Heart left ventricle (tissue), 16 donors: Measurements from ENCODE around the gene FCSK. TPM values are rescaled to one million over a fixed set of nuclear protein-coding genes. Genes with fewer than 3 reads are reported as not detected.
A peak's percentile ranks its signal among the peaks of the same experiment; 100 is the strongest.

ENCODE experiments used
- ATAC-seq, 4 donors: fragments of 200-7000 bp; cut with Tn5 transposase; one replicate each; pipeline ENCODE4 v1.9.1; 2020 to 2022; ENCODE audit warnings: moderate library complexity in 4 of 4, mild to moderate bottlenecking in 3 of 4, moderate number of reproducible peaks in 1 of 4
- DNase-seq, 5 donors: peaks; one replicate each; pipeline ENCODE4 v3.0.0-alpha.2; 2020
- H3K27ac ChIP-seq, 12 donors: fragments of 200-600 bp; sonication (generic) in 4 of 12; one replicate each; pipeline versions ENCODE4 v1.5.0 to v1.8.0; 2016 to 2022; ENCODE audit warnings: mild to moderate bottlenecking in 2 of 12
- H3K27me3 ChIP-seq, 9 donors: fragments of 200-600 bp; sonication (generic) in 2 of 9; one replicate each; pipeline versions ENCODE4 v1.5.1 to v1.8.0; 2016 to 2022; ENCODE audit warnings: mild to moderate bottlenecking in 3 of 9
- H3K36me3 ChIP-seq, 9 donors: fragments of 200-600 bp; sonication (generic) in 2 of 9; one replicate each; pipeline versions ENCODE4 v1.5.0 to v1.8.0; 2018 to 2022; ENCODE audit warnings: mild to moderate bottlenecking in 2 of 9
- H3K4me1 ChIP-seq, 12 donors: fragments of 200-600 bp; sonication (generic) in 4 of 12; one replicate each; pipeline versions ENCODE4 v1.5.0 to v1.8.0; 2016 to 2022; ENCODE audit warnings: mild to moderate bottlenecking in 3 of 12
- H3K4me3 ChIP-seq, 12 donors: fragments of 200-600 bp; sonication (generic) in 4 of 12; one replicate each; pipeline versions ENCODE4 v1.5.0 to v1.8.0; 2017 to 2022; ENCODE audit warnings: mild to moderate bottlenecking in 9 of 12, moderate library complexity in 4 of 12
- H3K9me3 ChIP-seq, 12 donors: fragments of 200-600 bp; sonication (generic) in 4 of 12; one replicate each; pipeline versions ENCODE4 v1.5.0 to v1.8.0; 2016 to 2022; ENCODE audit warnings: mild to moderate bottlenecking in 1 of 12
- CTCF ChIP-seq, 12 donors: fragments of 200-600 bp; sonication (generic) in 4 of 12; IDR thresholded peaks; one replicate each; pipeline versions ENCODE4 v1.5.0 to v1.8.0; 2018 to 2022; ENCODE audit warnings: antibody characterized with exemption in 12 of 12, mild to moderate bottlenecking in 5 of 12
- POLR2A ChIP-seq, 2 donors: fragments of 450-650 bp; IDR thresholded peaks; one replicate each; pipeline ENCODE4 v1.6.1; 2017; ENCODE audit warnings: antibody characterized with exemption in 2 of 2, mild to moderate bottlenecking in 2 of 2, moderate library complexity in 2 of 2
- WGBS, 4 donors: extraction: QIAGEN DNeasy Blood & Tissue Kit in 2 of 4; methylation state at CpG; one replicate each; pipeline versions ENCODE4 v1.1.5 to v1.1.7; 2013 to 2018; 5-methylcytosine and 5-hydroxymethylcytosine counted together
- intact Hi-C, 10 donors: fragments of 100-400 bp; cut with DNase I; formaldehyde crosslinking; loops; one replicate each; pipeline versions ENCODE4 v1.11.1 to v1.14.2; 2022
- polyA plus RNA-seq, 2 donors: library from polyadenylated mRNA; stranded (reverse); fragments of 200-250 nt; gene quantifications; one replicate each; pipeline ENCODE4 v1.2.3, GENCODE V29; 2013
- total RNA-seq, 9 donors: library from RNA; depleted of rRNA in 2 of 9; stranded (reverse); fragments of >200 nt in 2 of 9; fragmentation: NEBNext Ultra II Directional in 3 of 9; extraction: Animal tissue kit (Norgen Biotek cat#: 25700) in 3 of 9; gene quantifications; one replicate each; pipeline versions ENCODE4 v1.1.0 to v1.2.4, GENCODE V29; 2016 to 2023
- donor health status: ischemic (EF 13 %, LVEDD 7.1; RV severe dilation, severe dysfunction).
- donor health status: healthy with polysubstance abuse.
- donor health status: DM: no; HTN: yes; CAD: no.
- donor health status: DM: no; HTN: no; CAD: no.
- donor health status: ischemic (EF 25% LVEDD 6.9; RV normal size, moderate dysfunction).
- donor health status: ischemic (EF 25% LVEDD 5.7; RV mildly dilated, moderate dysfunction).
- donor health status: healthy.
- donor health status: DM: yes; HTN: yes; CAD: no.
- donor health status: ischemic (EF 35%, LVEDD 5.7; RV mildly dilated, moderate dysfunction).
- donor health status: nonischemic (EF 11% LVEDD 7.7; RV severe dilation, severe dysfunction).
- donor health status: DM: yes; HTN: yes; CAD: no.
- donor health status: PGD.
- donor health status: ischemic (EF 29% LVEDD 5.4; RV normal size, mild dysfunction).
- donor health status: nonischemic (EF 23%, LVEDD 6.1; RV moderate dilation, normal function).

FCSK gene
- total and polyA plus RNA-seq, 11 donors, result 5.9 to 17.3 (median 8.2) TPM

- no peak overlapping the region for H3K4me3 ChIP-seq
- DNase-seq (peak in 1 of 5 donors; percentile 32), ATAC-seq (peak in 3 of 4 donors; percentile 59 to 76 (median 67))
- peaks cover 0 to 32% (median 24%) of the 10 kb centered on the region in 12 donors for H3K4me1 ChIP-seq
- H3K27me3 ChIP-seq, result no peaks in the 10 kb centered on the region
- intact Hi-C loops, result loop anchor here in 3 of 10 donors (5.0 to 10.0 kb wide), 3 partner anchors 79 to 94 kb away; no protein-coding TSS in a partner anchor
- no peaks in the 10 kb centered on the region for H3K9me3 ChIP-seq
- 49 to 81% (median 74%) methylated on average over 3 to 13 of the region's 13 CpGs for WGBS, 4 donors
- no peak for TF ChIP-seq CTCF (IDR thresholded peaks at IDR 0.05)
- no peak for TF ChIP-seq POLR2A (IDR thresholded peaks at IDR 0.05)
- peaks cover 0 to 74% (median 50%) of the 10 kb centered on the region in 9 donors for H3K36me3 ChIP-seq
- peak overlapping the region in 11 of 12 donors; percentile 11 to 69 (median 54) for H3K27ac ChIP-seq
Measured at GRCh38 chr16:70476272-70477020, 22.1 kb downstream of the FCSK start.

GRCh38 chr16:70478169-70478568, 23.8 kb downstream of the FCSK start:
- H3K9me3 ChIP-seq, result no peaks in the 10 kb centered on the region
- DNase-seq (peak in 1 of 5 donors; percentile 50), ATAC-seq (no peak)
- 82 to 100% (median 91%) methylated on average over 1 to 8 of the region's 8 CpGs for WGBS, 4 donors
- H3K4me3 ChIP-seq, result no peak overlapping the region
- no peaks in the 10 kb centered on the region for H3K27me3 ChIP-seq
- intact Hi-C loops, result loop anchor here in 3 of 10 donors (5.0 to 10.0 kb wide), 3 partner anchors 81 to 96 kb away; no protein-coding TSS in a partner anchor
- peaks cover 0 to 32% (median 24%) of the 10 kb centered on the region in 12 donors for H3K4me1 ChIP-seq
- peak overlapping the region in 10 of 12 donors; percentile 30 to 72 (median 55) for H3K27ac ChIP-seq
- TF ChIP-seq CTCF (IDR thresholded peaks at IDR 0.05), result no peak
- TF ChIP-seq POLR2A (IDR thresholded peaks at IDR 0.05), result no peak
- peaks cover 0 to 78% (median 54%) of the 10 kb centered on the region in 9 donors for H3K36me3 ChIP-seq

GRCh38 chr16:70478912-70479341, 24.5 kb downstream of the FCSK start:
- ATAC-seq (peak in 3 of 4 donors; percentile 45 to 60 (median 45)), DNase-seq (peak in 3 of 5 donors; percentile 53 to 66 (median 59))
- Histone ChIP-seq H3K36me3 (peaks cover 0 to 78% (median 57%) of the 10 kb centered on the region in 9 donors), H3K27ac (peak overlapping the region in 11 of 12 donors; percentile 30 to 73 (median 63)), H3K27me3 (no peaks in the 10 kb centered on the region), H3K4me3 (no peak overlapping the region), H3K9me3 (no peaks in the 10 kb centered on the region), H3K4me1 (peaks cover 0 to 32% (median 24%) of the 10 kb centered on the region in 12 donors)
- WGBS, 4 donors, result 40 to 59% (median 47%) methylated on average over 1 to 10 of the region's 10 CpGs
- intact Hi-C loops, result loop anchor here in 3 of 10 donors (5.0 to 10.0 kb wide), 3 partner anchors 82 to 97 kb away; no protein-coding TSS in a partner anchor
- no peak for TF ChIP-seq POLR2A (IDR thresholded peaks at IDR 0.05)
- TF ChIP-seq CTCF (IDR thresholded peaks at IDR 0.05), result no peak
